H1 (cell line): ENCODE data around the gene KCNJ2. TPM values are rescaled to one million over a fixed set of nuclear protein-coding genes. Genes with fewer than 3 reads are reported as not detected.

Source experiments
- CTCF ChIA-PET: fragments of 300-600 bp; sonication (Branson Sonifier 250); formaldehyde crosslinking; loops from one replicate; lab custom pipeline; 2021; ENCODE audit not compliant: partially characterized antibody; lab: Charles Lee
- POLR2A ChIA-PET: fragments of 300-600 bp; sonication (Branson Sonifier 250); formaldehyde crosslinking; loops from one replicate; lab custom pipeline; 2021; ENCODE audit warnings: inconsistent platforms; ENCODE audit not compliant: partially characterized antibody; lab: Charles Lee
- DNase-seq, 2 experiments: peaks; one replicate each; pipeline versions ENCODE4 v3.0.0 to v3.0.0-alpha.2; 2010 to 2022; ENCODE audit warnings: low spot score in 2 of 2, low read depth in 1 of 2, mixed read lengths in 1 of 2
- FAIRE-seq: peaks from 2 replicates; lab custom pipeline; 2011; peaks lifted over from hg19 to GRCh38; lab: Jason Lieb, UNC
- H2AFZ ChIP-seq: 2 replicates; pipeline ENCODE4 v1.8.1; 2012; ENCODE audit warnings: low read length, inconsistent platforms
- H2AK5ac ChIP-seq: 2 replicates; pipeline ENCODE4 v1.6.1; 2013; ENCODE audit warnings: low read depth, low read length
- H2BK120ac ChIP-seq: replicated peaks from 2 replicates; pipeline ENCODE3; 2013; ENCODE audit warnings: low read depth, low read length, inconsistent platforms
- H2BK12ac ChIP-seq: 2 replicates; pipeline ENCODE4 v1.6.1; 2013; ENCODE audit warnings: low read depth, low read length
- H2BK15ac ChIP-seq: 2 replicates; pipeline ENCODE4 v1.6.1; 2013; ENCODE audit warnings: low read length
- H2BK20ac ChIP-seq: 2 replicates; pipeline ENCODE4 v1.6.1; 2013; ENCODE audit warnings: low read length
- H2BK5ac ChIP-seq: 2 replicates; pipeline ENCODE4 v1.6.1; 2013; ENCODE audit warnings: low read depth, low read length
- H3K14ac ChIP-seq: 2 replicates; pipeline ENCODE4 v1.6.1; 2013; ENCODE audit warnings: inconsistent platforms; ENCODE audit not compliant: insufficient read length
- H3K18ac ChIP-seq: 2 replicates; pipeline ENCODE4 v1.6.1; 2013; ENCODE audit warnings: low read length; ENCODE audit errors: extremely low read depth
- H3K23ac ChIP-seq: 2 replicates; pipeline ENCODE4 v1.6.1; 2013; ENCODE audit warnings: inconsistent platforms; ENCODE audit not compliant: insufficient read length
- H3K23me2 ChIP-seq: 2 replicates; pipeline ENCODE4 v1.6.1; 2013; ENCODE audit warnings: low read depth, low read length
- H3K27ac ChIP-seq: 2 replicates; pipeline ENCODE4 v1.6.1; 2011; ENCODE audit warnings: low read depth, low read length, inconsistent platforms
- H3K27me3 ChIP-seq, 4 experiments: replicated peaks in 1 of 4; 1 replicate in 1 of 4; 2 replicates in 3 of 4; pipeline versions ENCODE4 v1.6.1 to v1.8.1; 2011 to 2013; ENCODE audit warnings: low read length in 3 of 4, mild to moderate bottlenecking in 3 of 4, inconsistent platforms in 2 of 4, mixed read lengths in 2 of 4, moderate library complexity in 1 of 4; ENCODE audit not compliant: control insufficient read depth in 3 of 4, insufficient read depth in 3 of 4; ENCODE audit errors: extremely low read depth in 1 of 4
- H3K36me3 ChIP-seq, 4 experiments: 2 replicates each; pipeline versions ENCODE4 v1.6.1 to v1.8.1; 2011 to 2013; ENCODE audit warnings: mild to moderate bottlenecking in 4 of 4, low read length in 3 of 4, moderate library complexity in 2 of 4, control low read depth in 1 of 4, inconsistent platforms in 1 of 4; ENCODE audit not compliant: insufficient read depth in 4 of 4, control insufficient read depth in 2 of 4
- H3K4ac ChIP-seq: replicated peaks from 2 replicates; pipeline ENCODE3; 2013; ENCODE audit warnings: low read length, low read depth, mixed read lengths, inconsistent platforms; ENCODE audit not compliant: insufficient read length
- H3K4me1 ChIP-seq, 4 experiments: replicated peaks in 1 of 4; 1 replicate in 1 of 4; 2 replicates in 3 of 4; pipeline versions ENCODE4 v1.6.1 to v1.8.1; 2011 to 2013; ENCODE audit warnings: low read length in 3 of 4, inconsistent platforms in 2 of 4, mixed read lengths in 1 of 4; ENCODE audit not compliant: insufficient read depth in 4 of 4, control insufficient read depth in 3 of 4
- H3K4me2 ChIP-seq, 2 experiments: 2 replicates each; pipeline versions ENCODE4 v1.6.1 to v1.8.1; 2011 to 2013; ENCODE audit warnings: low read depth in 2 of 2, low read length in 2 of 2, control low read depth in 1 of 2, inconsistent platforms in 1 of 2, mild to moderate bottlenecking in 1 of 2; ENCODE audit not compliant: insufficient read depth in 1 of 2
- H3K4me3 ChIP-seq, 4 experiments: fragments of 200-600, 300-600 bp in 1 of 4; sonication (generic), shearing (Covaris generic), sonication (Bioruptor Twin) in 1 of 4; 2 replicates each; pipeline versions ENCODE4 v1.5.1 to v1.8.1; 2011 to 2016; ENCODE audit warnings: low read length in 4 of 4, low read depth in 3 of 4, control low read depth in 2 of 4, inconsistent platforms in 2 of 4, mild to moderate bottlenecking in 2 of 4, mixed read lengths in 1 of 4, moderate library complexity in 1 of 4; ENCODE audit not compliant: insufficient read depth in 2 of 4; ENCODE audit errors: extremely low read depth in 1 of 4
- H3K56ac ChIP-seq: replicated peaks from 2 replicates; pipeline ENCODE3; 2013; ENCODE audit warnings: low read depth, mild to moderate bottlenecking, mixed read lengths, low read length, inconsistent platforms; ENCODE audit not compliant: insufficient read length
- H3K79me1 ChIP-seq: 2 replicates; pipeline ENCODE4 v1.6.1; 2013; ENCODE audit warnings: low read depth, low read length, control low read depth
- H3K79me2 ChIP-seq, 2 experiments: 2 replicates each; pipeline versions ENCODE4 v1.6.1 to v1.8.1; 2012 to 2013; ENCODE audit warnings: low read length in 2 of 2, mild to moderate bottlenecking in 2 of 2, inconsistent platforms in 1 of 2; ENCODE audit not compliant: insufficient read depth in 2 of 2, control insufficient read depth in 1 of 2
- H3K9ac ChIP-seq, 4 experiments: replicated peaks in 1 of 4; 1 replicate in 1 of 4; 2 replicates in 3 of 4; pipeline versions ENCODE4 v1.6.1 to v1.8.1; 2011 to 2013; ENCODE audit warnings: low read depth in 3 of 4, low read length in 3 of 4, control low read depth in 2 of 4, mild to moderate bottlenecking in 2 of 4, moderate library complexity in 2 of 4, inconsistent platforms in 1 of 4; ENCODE audit errors: extremely low read depth in 1 of 4
- H3K9me3 ChIP-seq, 2 experiments: 2 replicates each; pipeline versions ENCODE4 v1.6.1 to v1.8.1; 2012 to 2013; ENCODE audit warnings: mild to moderate bottlenecking in 2 of 2, moderate library complexity in 2 of 2, control low read depth in 1 of 2, inconsistent platforms in 1 of 2, low read depth in 1 of 2, low read length in 1 of 2, mixed read lengths in 1 of 2; ENCODE audit not compliant: insufficient read depth in 2 of 2
- H4K20me1 ChIP-seq, 2 experiments: replicated peaks in 1 of 2; 2 replicates each; pipeline versions ENCODE3 to v1.8.1; 2011 to 2013; ENCODE audit warnings: inconsistent platforms in 2 of 2, low read length in 2 of 2, mild to moderate bottlenecking in 1 of 2; ENCODE audit not compliant: insufficient read depth in 2 of 2, control insufficient read depth in 1 of 2
- H4K5ac ChIP-seq: 2 replicates; pipeline ENCODE4 v1.6.1; 2013; ENCODE audit warnings: low read length, low read depth, mixed read lengths, inconsistent platforms; ENCODE audit not compliant: insufficient read length
- H4K8ac ChIP-seq: 2 replicates; pipeline ENCODE4 v1.8.0; 2013; ENCODE audit warnings: mild to moderate bottlenecking, moderate library complexity, low read length, inconsistent platforms; ENCODE audit not compliant: insufficient read depth; ENCODE audit errors: extremely low read depth
- H4K91ac ChIP-seq: replicated peaks from 2 replicates; pipeline ENCODE3; 2013; ENCODE audit warnings: low read length, mixed read lengths, inconsistent platforms; ENCODE audit not compliant: insufficient read length
- BACH1 ChIP-seq: IDR thresholded peaks from 2 replicates; pipeline ENCODE4 v1.6.1; 2012; ENCODE audit warnings: low read length, improper control_type of control experiment
- CBX8 ChIP-seq: fragments of 300-800, 300-1000 bp; sonication (generic); IDR thresholded peaks from 2 replicates; pipeline ENCODE4 v1.7.1; 2016; ENCODE audit warnings: low read depth, low read length, borderline replicate concordance
- CHD1 ChIP-seq: IDR thresholded peaks from 2 replicates; pipeline ENCODE4 v1.6.1; 2012; ENCODE audit warnings: low read depth, low read length, improper control_type of control experiment
- CHD2 ChIP-seq: IDR thresholded peaks from 2 replicates; pipeline ENCODE4 v1.6.1; 2012; ENCODE audit warnings: low read length, improper control_type of control experiment
- FOSL1 ChIP-seq: IDR thresholded peaks from 2 replicates; pipeline ENCODE4 v1.6.1; 2011; ENCODE audit warnings: mild to moderate bottlenecking, low read depth, low read length, moderate library complexity; ENCODE audit not compliant: insufficient read depth
- JUND ChIP-seq: IDR thresholded peaks from 2 replicates; pipeline ENCODE4 v1.6.1; 2011; ENCODE audit warnings: mild to moderate bottlenecking, improper control_type of control experiment, low read length
- KDM5A ChIP-seq: fragments of 200-600 bp; IDR thresholded peaks from 2 replicates; pipeline ENCODE4 v1.7.1; 2012; ENCODE audit warnings: mild to moderate bottlenecking, low read length, inconsistent platforms, mixed read lengths
- POLR2AphosphoS5 ChIP-seq: IDR thresholded peaks from 2 replicates; pipeline ENCODE4 v1.6.1; 2011; ENCODE audit warnings: low read depth, low read length
- POU5F1 ChIP-seq: IDR thresholded peaks from 2 replicates; pipeline ENCODE4 v1.6.1; 2011; ENCODE audit warnings: low read depth, mild to moderate bottlenecking, low read length, moderate library complexity
- RXRA ChIP-seq: IDR thresholded peaks from 2 replicates; pipeline ENCODE4 v1.6.1; 2011; ENCODE audit warnings: low read depth, mild to moderate bottlenecking, low read length, moderate library complexity; ENCODE audit not compliant: insufficient read depth
- SIX5 ChIP-seq: IDR thresholded peaks from 2 replicates; pipeline ENCODE4 v1.6.1; 2011; ENCODE audit warnings: mild to moderate bottlenecking, low read depth, low read length
- SP1 ChIP-seq: IDR thresholded peaks from 2 replicates; pipeline ENCODE4 v1.6.1; 2011; ENCODE audit warnings: low read depth, low read length
- TAF1 ChIP-seq: IDR thresholded peaks from 2 replicates; pipeline ENCODE4 v1.6.1; 2011; ENCODE audit warnings: mild to moderate bottlenecking, low read depth, low read length
- YY1 ChIP-seq: IDR thresholded peaks from 2 replicates; pipeline ENCODE4 v1.6.1; 2011; ENCODE audit warnings: low read depth, mild to moderate bottlenecking, low read length
- ZNF274 ChIP-seq: IDR thresholded peaks from 2 replicates; pipeline ENCODE4 v1.7.0; 2012; ENCODE audit warnings: low read length, borderline replicate concordance; ENCODE audit errors: extremely low read depth
- WGBS, 2 experiments: shearing (Covaris generic) in 1 of 2; methylation state at CpG; one replicate each; pipeline versions ENCODE4 v1.1.6 to v1.1.7; 2013 to 2015; ENCODE audit warnings: low lambda C conversion rate in 2 of 2, mixed read lengths in 2 of 2, inconsistent platforms in 1 of 2, low coverage in 1 of 2, missing lambda C conversion rate in 1 of 2; ENCODE audit not compliant: insufficient replicate concordance in 2 of 2, insufficient coverage in 1 of 2, insufficient read length in 1 of 2; ENCODE audit errors: extremely low coverage in 1 of 2, missing lambda C conversion rate in 1 of 2; 5-methylcytosine and 5-hydroxymethylcytosine counted together
- polyA plus RNA-seq, 7 experiments: library from polyadenylated mRNA; depleted of rRNA in 3 of 7; stranded (reverse) in 5 of 7; unstranded in 2 of 7; fragments of >200 nt in 5 of 7; fragments of 200-250 nt in 2 of 7; gene quantifications; 1 replicate in 5 of 7; 2 replicates in 1 of 7; 4 replicates in 1 of 7; pipeline versions ENCODE4 v1.2.1 to v1.2.3, GENCODE V29; 2011 to 2013; ENCODE audit warnings: missing spikeins in 2 of 7, mixed read lengths in 2 of 7
- total RNA-seq: library from RNA; stranded (reverse); fragmentation: NEBNext Ultra II Directional; extraction: Animal tissue kit (Norgen Biotek cat#: 25700); gene quantifications from 2 replicates; pipeline ENCODE4 v1.2.1, GENCODE V29; 2021
- TF ChIP-seq, protein P1 (sequence below): IDR thresholded peaks from 2 replicates; pipeline ENCODE4 v1.6.1; 2011; ENCODE audit warnings: low read length, improper control_type of control experiment

The KCNJ2 gene
- total and polyA plus RNA-seq, 2 of the 8 experiments (the other 6 are each of a cell fraction or from before 2014, with no cell fraction given) = 0.23 to 0.76 TPM

DNA sequence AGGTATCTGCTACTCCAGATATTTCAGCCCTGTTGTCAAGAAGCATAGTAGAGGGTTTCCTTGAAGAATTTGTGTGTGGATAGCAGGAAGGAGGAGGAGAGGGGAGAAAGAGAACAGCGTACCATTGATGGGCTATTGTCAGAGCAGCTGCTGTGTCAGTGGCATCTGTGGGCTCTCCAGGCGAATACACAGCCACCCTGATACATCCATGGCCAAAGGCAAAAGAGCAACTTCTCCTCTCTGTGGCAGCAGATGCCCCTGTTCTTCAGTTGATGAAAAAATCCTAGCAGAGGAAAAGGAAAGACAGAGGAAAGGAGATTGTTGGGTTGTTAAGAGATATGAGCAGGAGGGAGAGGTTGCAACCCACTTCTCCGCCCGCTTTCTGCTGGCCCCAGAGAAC lies 12.2 kb upstream of the KCNJ2 start:
- no peak overlapping the region for H2AK5ac ChIP-seq
- no peak overlapping the region for H4K91ac ChIP-seq
- no peaks in the 10 kb centered on the region for H3K36me3 ChIP-seq
- no peak overlapping the region for H3K56ac ChIP-seq
- WGBS, 2 experiments = 95% methylated on average over 4 of the region's 4 CpGs; no CpG with 5 or more reads in 1 of the 2 experiments
- H3K4me1 ChIP-seq = no peaks in the 10 kb centered on the region
- H3K4me2 ChIP-seq = no peak overlapping the region
- H3K23me2 ChIP-seq = no peaks in the 10 kb centered on the region
- no peak overlapping the region for H3K4ac ChIP-seq
- H2BK12ac ChIP-seq = no peak overlapping the region
- H2BK120ac ChIP-seq = no peak overlapping the region
- H2BK15ac ChIP-seq = no peak overlapping the region
- H3K9ac ChIP-seq = no peak overlapping the region
- ChIA-PET POLR2A (no interaction called here), CTCF (interaction anchor here (1.0 to 1.3 kb wide), 2 partner anchors 10 to 13 kb away, joined by 3 to 6 read pairs; no protein-coding TSS in a partner anchor)
- H4K20me1 ChIP-seq = no peaks in the 10 kb centered on the region
- no peak overlapping the region for H2BK5ac ChIP-seq
- no peak overlapping the region for H3K23ac ChIP-seq
- no peak overlapping the region for H2AFZ ChIP-seq
- no peak overlapping the region for H4K8ac ChIP-seq
- no peak overlapping the region for H3K27ac ChIP-seq
- no peaks in the 10 kb centered on the region for H3K9me3 ChIP-seq
- no peak overlapping the region for H3K14ac ChIP-seq
- no peak overlapping the region for H3K18ac ChIP-seq
- H3K79me2 ChIP-seq = no peaks in the 10 kb centered on the region
- no peak for FAIRE-seq
- DNase-seq = no peak
- no peaks in the 10 kb centered on the region for H3K27me3 ChIP-seq
- no peak overlapping the region for H3K4me3 ChIP-seq
- no peaks in the 10 kb centered on the region for H3K79me1 ChIP-seq
- H4K5ac ChIP-seq = no peak overlapping the region
- H2BK20ac ChIP-seq = no peak overlapping the region
- TF ChIP-seq POLR2AphosphoS5 (no peak), CBX8 (no peak), FOSL1 (no peak), JUND (no peak), ZNF274 (no peak), CHD1 (no peak), KDM5A (no peak), RXRA (no peak), SP1 (no peak), TAF1 (no peak), BACH1 (no peak), CHD2 (no peak), SIX5 (no peak), POU5F1 (no peak), YY1 (no peak)
- TF ChIP-seq, protein P1, sequence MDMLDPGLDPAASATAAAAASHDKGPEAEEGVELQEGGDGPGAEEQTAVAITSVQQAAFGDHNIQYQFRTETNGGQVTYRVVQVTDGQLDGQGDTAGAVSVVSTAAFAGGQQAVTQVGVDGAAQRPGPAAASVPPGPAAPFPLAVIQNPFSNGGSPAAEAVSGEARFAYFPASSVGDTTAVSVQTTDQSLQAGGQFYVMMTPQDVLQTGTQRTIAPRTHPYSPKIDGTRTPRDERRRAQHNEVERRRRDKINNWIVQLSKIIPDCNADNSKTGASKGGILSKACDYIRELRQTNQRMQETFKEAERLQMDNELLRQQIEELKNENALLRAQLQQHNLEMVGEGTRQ = no peak
